BE2C (cell line): Measurements from ENCODE around the gene ANKRD13D.

Experiments
- DNase-seq: peaks from one replicate; pipeline ENCODE4 v3.0.0-alpha.2; 2020
- H3K27me3 ChIP-seq: fragments of 250-450 bp; sonication (Bioruptor Pico); 2 replicates; pipeline ENCODE4 v1.5.1; 2020; ENCODE audit warnings: mild to moderate bottlenecking
- H3K36me3 ChIP-seq: fragments of 250-450 bp; sonication (Bioruptor Pico); 2 replicates; pipeline ENCODE4 v1.5.1; 2020; ENCODE audit warnings: mild to moderate bottlenecking
- H3K4me1 ChIP-seq: fragments of 250-450 bp; sonication (Bioruptor Pico); 2 replicates; pipeline ENCODE4 v1.5.1; 2020
- H3K4me3 ChIP-seq: 2 replicates; pipeline ENCODE4 v1.5.1; 2011; ENCODE audit warnings: low read depth, low read length
- H3K9me3 ChIP-seq: fragments of 250-450 bp; sonication (Bioruptor Pico); 2 replicates; pipeline ENCODE4 v1.5.1; 2020
- CTCF ChIP-seq: IDR thresholded peaks from 2 replicates; pipeline ENCODE4 v1.5.1; 2012; ENCODE audit warnings: mild to moderate bottlenecking, low read depth, low read length

The ANKRD13D gene

DNA sequence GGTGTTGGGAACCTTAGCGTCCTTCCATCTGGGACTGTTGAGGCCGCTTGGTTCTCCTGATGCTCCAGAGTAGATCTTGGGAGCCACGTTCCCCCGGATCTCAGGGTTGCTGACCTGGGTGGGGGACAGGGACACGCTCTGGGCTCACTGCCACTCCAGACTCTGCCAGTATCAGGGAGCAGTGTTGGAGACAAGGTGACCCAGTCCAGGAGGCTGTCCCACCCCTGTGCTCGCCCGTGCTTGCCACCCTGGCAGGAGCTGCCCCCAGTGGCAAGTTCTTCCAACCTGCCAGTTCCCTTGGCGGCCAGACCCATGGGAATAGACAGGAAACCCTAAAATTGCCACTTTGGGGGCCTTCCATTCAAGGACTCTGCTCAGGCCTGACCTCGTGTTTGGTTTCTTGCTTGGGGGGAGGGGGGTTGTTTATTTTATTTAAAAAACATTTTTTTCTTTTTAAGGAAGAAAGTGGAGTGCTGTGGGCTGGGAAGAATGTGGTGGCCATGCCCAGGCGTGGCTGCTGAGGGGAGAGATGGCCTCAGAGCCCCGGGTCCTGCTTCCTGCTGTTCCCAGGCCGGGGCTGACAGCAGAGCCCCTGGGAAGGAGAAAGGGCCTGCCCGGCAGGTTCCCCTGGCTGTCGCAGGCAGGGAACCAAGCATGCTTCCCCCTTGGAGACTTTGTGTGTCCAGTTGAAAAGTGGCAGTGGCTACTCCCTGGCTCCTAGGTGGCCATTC lies 15.7 kb upstream of the ANKRD13D start:
- Histone ChIP-seq H3K9me3 (no peaks in the 10 kb centered on the region), H3K36me3 (peaks cover 17% of the 10 kb centered on the region), H3K27me3 (no peaks in the 10 kb centered on the region), H3K4me1 (peaks cover 50% of the 10 kb centered on the region), H3K4me3 (no peak overlapping the region)
- TF ChIP-seq CTCF, result no peak
- peak; percentile 6 for DNase-seq

DNA sequence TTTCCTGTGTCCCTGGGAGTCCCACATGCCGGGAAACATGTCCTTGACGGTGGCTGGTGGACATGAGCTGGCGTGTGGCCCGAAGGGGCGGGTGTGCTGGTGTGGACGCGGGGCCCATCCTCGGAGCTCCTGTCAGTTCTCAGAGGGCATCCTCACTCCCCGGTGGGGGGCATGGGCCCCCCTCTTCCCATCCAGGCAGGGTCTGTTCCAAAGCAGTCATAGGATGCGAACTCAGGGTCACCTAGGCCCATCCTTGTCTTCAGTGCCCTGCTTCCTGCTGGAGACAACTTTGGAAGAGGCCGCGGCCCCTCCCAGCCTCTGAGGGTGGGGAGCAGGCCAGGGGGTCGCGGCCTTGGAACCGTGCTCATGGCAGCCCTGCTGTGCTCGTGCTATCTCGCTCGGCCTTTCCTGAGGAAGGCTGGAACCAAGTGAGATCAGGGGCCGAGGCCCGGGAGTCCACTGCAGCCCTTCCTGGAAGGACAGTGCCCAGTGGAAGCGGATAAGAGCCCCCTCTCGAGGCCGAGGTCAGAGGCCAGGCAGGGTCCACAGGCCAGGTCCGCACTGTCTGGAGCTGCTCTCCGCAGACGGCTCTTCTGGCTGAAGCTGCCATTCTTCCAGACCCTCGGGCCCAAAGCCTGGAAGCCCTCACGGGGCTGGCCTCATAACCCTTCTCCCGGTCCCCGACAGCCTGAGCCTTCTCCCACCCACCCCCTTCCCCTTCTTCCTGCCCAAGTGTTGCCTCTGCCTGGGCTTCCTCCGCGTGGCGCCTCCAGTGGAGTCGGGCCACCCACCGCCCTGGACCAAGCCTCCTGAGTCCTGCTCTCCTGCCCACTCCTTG lies 14.1 kb upstream of the ANKRD13D start:
- TF ChIP-seq CTCF, result no peak

DNA sequence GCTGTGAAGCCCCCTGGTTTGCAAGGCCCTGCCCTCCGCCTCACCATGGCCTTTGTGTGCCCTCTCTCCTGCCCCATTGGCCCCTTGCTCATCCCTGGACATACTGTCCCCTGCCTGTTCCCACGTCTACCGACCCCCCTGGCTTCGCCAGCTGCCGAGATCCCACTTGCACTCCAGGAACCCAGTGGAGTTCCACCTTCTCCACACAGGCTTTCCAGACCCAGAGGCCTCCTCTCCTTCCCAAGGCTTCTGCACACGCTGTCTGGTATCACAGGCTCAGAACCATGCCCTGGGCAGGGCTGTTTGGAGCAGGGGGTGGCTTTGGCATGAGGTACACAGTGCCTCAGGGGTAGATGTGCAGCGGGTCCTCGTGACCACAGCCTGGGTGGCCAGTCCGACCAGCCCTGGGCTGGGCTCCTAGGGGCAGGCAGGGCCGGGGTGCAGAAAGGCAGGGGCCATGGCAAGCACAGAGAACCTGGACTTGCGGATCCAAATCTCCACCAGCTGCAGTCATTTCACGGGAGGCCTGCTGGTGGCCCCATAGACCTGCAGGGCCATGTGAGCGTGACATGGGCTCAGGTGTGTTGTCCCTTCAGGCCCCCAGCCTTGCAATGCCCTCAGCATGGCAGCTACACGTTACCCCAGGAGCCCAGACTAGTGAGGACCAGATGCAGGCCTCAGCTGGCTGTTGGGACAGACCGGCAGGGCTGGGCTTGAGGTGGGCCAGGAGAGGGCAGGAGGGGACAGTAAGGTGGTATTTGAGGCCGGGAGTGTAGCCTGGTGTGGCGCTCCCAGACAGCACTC lies 13.3 kb upstream of the ANKRD13D start:
- no peaks in the 10 kb centered on the region for H3K27me3 ChIP-seq
- no peak overlapping the region for H3K4me3 ChIP-seq
- peak; percentile 8 for DNase-seq
- peaks cover 38% of the 10 kb centered on the region for H3K36me3 ChIP-seq
- no peak for TF ChIP-seq CTCF
- H3K4me1 ChIP-seq, result peaks cover 36% of the 10 kb centered on the region
- H3K9me3 ChIP-seq, result no peaks in the 10 kb centered on the region

More for the DNA sequence above, 14.1 kb upstream of the ANKRD13D start:
- no peaks in the 10 kb centered on the region for H3K9me3 ChIP-seq
- H3K4me1 ChIP-seq, result peaks cover 44% of the 10 kb centered on the region
- H3K27me3 ChIP-seq, result no peaks in the 10 kb centered on the region
- H3K4me3 ChIP-seq, result no peak overlapping the region
- H3K36me3 ChIP-seq, result peaks cover 33% of the 10 kb centered on the region
- DNase-seq, result peak; percentile 6

GRCh38 chr11:67276781-67277230 lies 12.3 kb upstream of the ANKRD13D start:
- Histone ChIP-seq H3K4me3 (peak overlapping the region; percentile 47), H3K27me3 (no peaks in the 10 kb centered on the region), H3K36me3 (peaks cover 45% of the 10 kb centered on the region), H3K9me3 (no peaks in the 10 kb centered on the region), H3K4me1 (peaks cover 27% of the 10 kb centered on the region)
- peak; percentile 88 for DNase-seq
- TF ChIP-seq CTCF, result peak; percentile 58

- Histone ChIP-seq H3K36me3 (peaks cover 45% of the 10 kb centered on the region), H3K4me1 (peaks cover 24% of the 10 kb centered on the region), H3K27me3 (no peaks in the 10 kb centered on the region), H3K4me3 (peak overlapping the region; percentile 47), H3K9me3 (no peaks in the 10 kb centered on the region)
- DNase-seq, result peak; percentile 84
- no peak for TF ChIP-seq CTCF
These were observed 11.7 kb upstream of the ANKRD13D start for GRCh38 chr11:67277231-67277961.
